H1 (cell line): Measurements from ENCODE around the gene TMEM154. TPM values are rescaled to one million over a fixed set of nuclear protein-coding genes. Genes with fewer than 3 reads are reported as not detected.

Source experiments
- BRCA1 ChIP-seq: IDR thresholded peaks from 2 replicates; pipeline ENCODE4 v1.6.1; 2012; ENCODE audit warnings: low read depth, low read length, improper control_type of control experiment
- CHD7 ChIP-seq: fragments of 300-600 bp; sonication (generic); IDR thresholded peaks from 2 replicates; pipeline ENCODE4 v1.7.1; 2012; ENCODE audit warnings: low read length, moderate library complexity, mild to moderate bottlenecking, inconsistent platforms; ENCODE audit not compliant: insufficient replicate concordance
- SUZ12 ChIP-seq: fragments of 200-600 bp; sonication (generic); IDR thresholded peaks from 2 replicates; pipeline ENCODE4 v1.6.1; 2012; ENCODE audit warnings: mild to moderate bottlenecking, inconsistent platforms, low read length, moderate library complexity, mixed read lengths
- polyA plus RNA-seq, 7 experiments: library from polyadenylated mRNA; depleted of rRNA in 3 of 7; stranded (reverse) in 5 of 7; unstranded in 2 of 7; fragments of >200 nt in 5 of 7; fragments of 200-250 nt in 2 of 7; gene quantifications; 1 replicate in 5 of 7; 2 replicates in 1 of 7; 4 replicates in 1 of 7; pipeline versions ENCODE4 v1.2.1 to v1.2.3, GENCODE V29; 2011 to 2013; ENCODE audit warnings: missing spikeins in 2 of 7, mixed read lengths in 2 of 7
- total RNA-seq: library from RNA; stranded (reverse); fragmentation: NEBNext Ultra II Directional; extraction: Animal tissue kit (Norgen Biotek cat#: 25700); gene quantifications from 2 replicates; pipeline ENCODE4 v1.2.1, GENCODE V29; 2021
- TF ChIP-seq, protein P1 (sequence below): IDR thresholded peaks from 2 replicates; pipeline ENCODE4 v1.6.1; 2011; ENCODE audit warnings: low read length, improper control_type of control experiment

Gene TMEM154
- total and polyA plus RNA-seq, 2 of the 8 experiments (the other 6 are each of a cell fraction or from before 2014, with no cell fraction given), result 0.33 to 1.2 TPM

DNA sequence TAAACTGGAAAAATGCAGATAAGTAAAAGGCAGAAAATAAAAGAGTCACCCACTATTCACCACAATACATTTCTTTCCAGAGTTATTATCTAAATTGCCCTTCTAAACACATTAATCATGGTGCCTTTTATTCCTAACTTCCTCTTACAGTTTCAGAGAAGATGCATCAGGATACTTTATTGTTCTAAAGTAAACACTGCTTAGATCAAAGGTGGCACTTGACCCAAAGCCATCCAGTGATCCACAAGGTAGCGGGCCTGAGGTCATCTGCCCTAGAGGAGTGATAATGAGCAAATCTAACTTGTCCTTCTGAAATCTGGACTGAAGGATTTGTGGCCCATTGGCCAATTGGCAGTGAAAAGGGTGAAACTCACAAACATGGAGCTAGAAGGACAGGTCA lies 12.0 kb upstream of the TMEM154 start (continued):
- TF ChIP-seq CHD7 (no peak), BRCA1 (no peak), SUZ12 (no peak)
- TF ChIP-seq, protein P1, sequence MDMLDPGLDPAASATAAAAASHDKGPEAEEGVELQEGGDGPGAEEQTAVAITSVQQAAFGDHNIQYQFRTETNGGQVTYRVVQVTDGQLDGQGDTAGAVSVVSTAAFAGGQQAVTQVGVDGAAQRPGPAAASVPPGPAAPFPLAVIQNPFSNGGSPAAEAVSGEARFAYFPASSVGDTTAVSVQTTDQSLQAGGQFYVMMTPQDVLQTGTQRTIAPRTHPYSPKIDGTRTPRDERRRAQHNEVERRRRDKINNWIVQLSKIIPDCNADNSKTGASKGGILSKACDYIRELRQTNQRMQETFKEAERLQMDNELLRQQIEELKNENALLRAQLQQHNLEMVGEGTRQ, result no peak
